LoVo (cell line): ENCODE measurements around the gene MYH6.

Source experiments
- DNase-seq: peaks from one replicate; pipeline ENCODE4 v3.0.0-alpha.2; 2016; ENCODE audit warnings: low spot score

MYH6 gene

GRCh38 chr14:23376482-23377197, 31.4 kb downstream of the MYH6 start, which contains the start of gene CMTM5:
CMTM5 (plus strand) TSS chr14:23377046; CDS start chr14:23377252, 206 bp downstream.
- DNase-seq = no peak

- DNase-seq = no peak
Observed at GRCh38 chr14:23375527-23376251, 32.4 kb downstream of the MYH6 start.

GRCh38 chr14:23373041-23373440, 35.0 kb downstream of the MYH6 start:
- DNase-seq = no peak

- DNase-seq = no peak
Observed at GRCh38 chr14:23372509-23372908, 35.6 kb downstream of the MYH6 start, which contains the start of gene IL25. IL25 (plus strand) TSS chr14:23372809.

- DNase-seq = no peak
Observed at GRCh38 chr14:23371865-23372264, 36.2 kb downstream of the MYH6 start.

GRCh38 chr14:23370221-23370620, 37.9 kb downstream of the MYH6 start:
- no peak for DNase-seq

GRCh38 chr14:23366426-23366921, 41.6 kb downstream of the MYH6 start:
- no peak for DNase-seq

GRCh38 chr14:23365732-23366425, 42.2 kb downstream of the MYH6 start:
- DNase-seq = no peak

- DNase-seq = no peak
Observed at GRCh38 chr14:23365036-23365731, 42.9 kb downstream of the MYH6 start, which contains the start of gene EFS. EFS (minus strand) TSS chr14:23365172; CDS start chr14:23365025, 147 bp downstream.

GRCh38 chr14:23364164-23365035, 43.7 kb downstream of the MYH6 start:
- no peak for DNase-seq

- DNase-seq = no peak
Observed at GRCh38 chr14:23362200-23362599, 45.9 kb downstream of the MYH6 start.

- no peak for DNase-seq
Observed at GRCh38 chr14:23361763-23362162, 46.3 kb downstream of the MYH6 start.

- DNase-seq = no peak
Observed at GRCh38 chr14:23361320-23361719, 46.8 kb downstream of the MYH6 start.

GRCh38 chr14:23360496-23360895, 47.6 kb downstream of the MYH6 start:
- no peak for DNase-seq

GRCh38 chr14:23359722-23360447, 48.2 kb downstream of the MYH6 start:
- DNase-seq = no peak

- no peak for DNase-seq
Observed at GRCh38 chr14:23359167-23359626, 48.9 kb downstream of the MYH6 start.

GRCh38 chr14:23358553-23359166, 49.4 kb downstream of the MYH6 start:
- no peak for DNase-seq

GRCh38 chr14:23358042-23358441, 50.0 kb downstream of the MYH6 start:
- no peak for DNase-seq

GRCh38 chr14:23357261-23357660, 50.8 kb downstream of the MYH6 start:
- no peak for DNase-seq

- no peak for DNase-seq
Observed at GRCh38 chr14:23356662-23357061, 51.4 kb downstream of the MYH6 start.
